ENCODE results near the gene ARHGEF17. TPM values are rescaled to one million over a fixed set of nuclear protein-coding genes. Genes with fewer than 3 reads are reported as not detected.

The ARHGEF17 gene
- polyA plus RNA-seq, 2 of the 4 experiments (the other 2 are of a cell fraction) = 7.0 to 16.2 TPM

DNA sequence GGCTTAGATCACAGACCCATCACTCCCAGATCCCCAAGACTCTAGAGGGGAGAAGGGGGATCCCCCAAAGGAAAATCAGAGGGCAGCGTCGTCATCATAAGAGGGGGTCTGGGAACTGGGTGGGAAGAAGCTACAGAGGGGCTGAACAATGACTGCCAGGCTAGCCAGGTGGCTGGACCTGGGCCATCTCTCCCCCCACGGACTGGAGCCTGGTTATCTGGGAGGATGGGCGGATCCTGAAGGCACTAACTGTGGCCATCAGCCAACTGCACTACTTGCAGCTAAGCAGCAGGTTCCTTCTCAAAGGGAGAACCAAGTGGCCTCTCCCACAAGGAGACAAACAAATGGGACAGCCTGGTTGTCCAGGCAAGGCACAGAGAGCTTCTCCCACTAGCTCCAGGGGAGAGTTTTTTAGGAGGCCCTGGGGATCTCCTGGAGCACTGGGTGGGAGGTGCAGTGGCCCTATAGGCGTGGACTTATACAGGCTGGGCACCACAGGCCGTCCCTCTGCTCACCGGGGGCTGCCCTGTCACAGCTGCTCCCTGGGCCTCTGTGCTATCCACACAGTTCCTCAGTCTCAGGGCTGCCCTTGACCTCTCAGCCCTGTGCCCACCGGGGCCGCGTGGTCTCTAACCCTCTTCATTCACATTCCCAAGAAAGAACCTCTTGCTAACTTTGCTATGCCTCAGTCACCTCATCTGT is 20.5 kb upstream of the ARHGEF17 start:
- CTCF ChIA-PET = interaction anchor here (0.5 to 25.1 kb wide), 17 partner anchors 8 to 562 kb away, joined by 3 to 527 read pairs (median 40); partner anchors contain the start of genes ARHGEF17 and P2RY6
- DNase-seq (ENCODE audit: low read depth in 1 of 2, low spot score in 1 of 2) (peak in 1 of 2 experiments; percentile 46), ATAC-seq (peak in 1 of 2 experiments; percentile 5; a peak in 1 of 6 replicates), FAIRE-seq (no peak)
- Histone ChIP-seq H3K27ac (peak overlapping the region; percentile 80 to 90; a peak in 4 of 6 replicates), H3K9me3 (no peaks in the 10 kb centered on the region), H3K4me2 (peak overlapping the region; percentile 18; the same call in 2 of the 3 replicates), H3K4me3 (no peak overlapping the region), H3K4me1 (peaks cover 36% of the 10 kb centered on the region)
- POLR2A ChIA-PET = no interaction called here
- TF ChIP-seq POLR2AphosphoS2 (conservative IDR thresholded peaks at IDR 0.05; ENCODE audit: low read length) (no peak), FOSL2 (IDR thresholded peaks at IDR 0.05) (no peak), FOSL2 (CRISPR knock-in tag; IDR thresholded peaks at IDR 0.05) (no peak)
- WGBS (ENCODE audit: missing lambda C conversion rate) = 72% methylated on average over 10 of the region's 10 CpGs

DNA sequence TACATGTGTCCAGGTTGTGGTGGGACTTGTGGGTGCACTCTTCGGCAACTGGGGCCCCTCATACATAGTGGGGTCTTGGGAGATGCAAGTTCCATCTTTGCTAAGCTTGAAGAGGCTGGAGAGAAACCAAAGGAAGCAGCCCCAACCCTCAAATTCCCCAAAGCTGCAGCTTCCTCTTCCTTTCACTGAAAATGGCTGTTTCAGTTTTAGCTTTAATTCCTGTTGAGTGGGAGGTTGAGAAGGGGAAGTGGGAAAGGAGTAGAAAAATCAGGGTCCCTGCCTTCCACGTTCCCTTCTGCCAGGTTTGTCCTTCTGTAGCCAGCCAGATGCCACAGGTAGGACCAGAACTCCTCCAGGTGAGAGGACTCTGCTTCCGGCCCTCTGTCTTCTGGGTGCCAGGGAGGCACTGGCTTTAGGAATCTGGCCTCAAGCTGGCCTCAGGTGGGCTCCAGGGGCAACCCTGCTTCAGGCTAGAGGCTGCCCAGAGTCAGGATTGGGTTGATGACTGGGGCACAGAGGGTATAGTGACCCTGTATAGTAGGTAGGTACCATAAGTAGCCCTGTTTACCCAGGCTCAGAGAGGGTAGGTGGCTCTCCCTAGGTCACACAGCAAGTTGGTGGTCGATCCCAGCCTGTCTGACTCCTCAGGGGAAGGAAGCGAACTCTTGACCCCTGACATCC is 19.7 kb upstream of the ARHGEF17 start:
- no peak for FAIRE-seq
- CTCF ChIA-PET = interaction anchor here (0.9 to 25.1 kb wide), 31 partner anchors 9 to 563 kb away, joined by 3 to 527 read pairs (median 8); partner anchors contain the start of genes ARHGEF17, P2RY2 and P2RY6
- Histone ChIP-seq H3K4me2 (peak overlapping the region; percentile 82), H3K4me3 (no peak overlapping the region), H3K27ac (peak overlapping the region; percentile 80 to 90), H3K9me3 (no peaks in the 10 kb centered on the region), H3K4me1 (peaks cover 36% of the 10 kb centered on the region)
- POLR2A ChIA-PET = interaction anchor here (0.9 kb wide), 1 partner anchor 47 kb away, joined by 3 read pairs; no protein-coding TSS in a partner anchor
- TF ChIP-seq, protein P1, sequence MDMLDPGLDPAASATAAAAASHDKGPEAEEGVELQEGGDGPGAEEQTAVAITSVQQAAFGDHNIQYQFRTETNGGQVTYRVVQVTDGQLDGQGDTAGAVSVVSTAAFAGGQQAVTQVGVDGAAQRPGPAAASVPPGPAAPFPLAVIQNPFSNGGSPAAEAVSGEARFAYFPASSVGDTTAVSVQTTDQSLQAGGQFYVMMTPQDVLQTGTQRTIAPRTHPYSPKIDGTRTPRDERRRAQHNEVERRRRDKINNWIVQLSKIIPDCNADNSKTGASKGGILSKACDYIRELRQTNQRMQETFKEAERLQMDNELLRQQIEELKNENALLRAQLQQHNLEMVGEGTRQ (IDR thresholded peaks at IDR 0.05) = no peak
- TF ChIP-seq ZNF302 (CRISPR knock-in tag; IDR thresholded peaks at IDR 0.05) (no peak), RFX5 (IDR thresholded peaks at IDR 0.05) (no peak), ZFP36 (IDR thresholded peaks at IDR 0.05; ENCODE audit: borderline replicate concordance, partially characterized antibody) (peak; percentile 97), JUNB (IDR thresholded peaks at IDR 0.05) (no peak)
- WGBS (ENCODE audit: missing lambda C conversion rate) = 51% methylated on average over 4 of the region's 5 CpGs
- no peak for DNase-seq (ENCODE audit: low read depth in 1 of 2, low spot score in 1 of 2)
- peak; percentile 1 to 39; a peak in 2 of 6 replicates for ATAC-seq

DNA sequence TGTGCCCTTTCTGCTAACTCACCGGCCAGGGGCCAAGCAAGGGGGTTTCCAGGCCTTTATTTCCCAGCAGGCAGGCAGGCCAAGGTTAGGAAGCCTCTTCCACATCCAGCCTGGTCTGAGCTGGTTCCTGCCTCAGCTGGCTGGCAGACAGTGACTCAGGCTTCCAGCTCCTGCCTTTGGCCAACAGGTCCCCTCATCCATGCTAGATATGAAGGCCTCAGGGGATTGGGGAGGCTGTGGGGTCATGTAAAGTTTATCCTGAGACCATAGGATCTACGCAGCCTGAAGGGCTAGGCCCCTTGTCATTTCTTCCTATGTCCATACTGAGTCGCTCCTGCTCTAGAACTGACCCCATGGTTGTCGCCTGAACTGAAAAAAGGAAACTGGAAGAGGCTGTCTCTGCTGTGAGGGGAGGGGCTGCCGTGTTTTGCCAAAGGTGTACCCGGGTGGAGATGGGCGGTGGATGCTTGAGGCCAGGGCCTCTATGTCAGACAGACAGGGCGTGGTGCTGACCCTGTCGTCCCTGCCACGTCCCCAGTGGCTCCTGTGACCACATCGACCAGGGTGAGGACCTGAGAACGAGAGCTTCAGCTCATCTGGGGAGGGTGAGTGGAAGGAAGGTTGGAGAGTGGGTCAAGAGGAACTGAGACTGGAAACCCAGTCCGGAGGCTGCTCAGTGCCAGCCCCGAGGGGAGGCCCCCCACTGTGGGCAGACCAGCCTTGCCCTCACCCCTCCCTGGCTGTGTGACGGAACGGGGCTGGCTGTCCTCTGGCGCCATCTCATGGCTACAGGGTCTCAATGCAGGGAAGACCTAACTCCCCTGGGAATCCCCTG is 19.0 kb upstream of the ARHGEF17 start:
- H3K4me3 ChIP-seq = peak overlapping the region; percentile 20; the same call in 1 of the 3 replicates
- peak; percentile 72 to 84 for ATAC-seq
- WGBS (ENCODE audit: missing lambda C conversion rate) = 6% methylated on average over 17 of the region's 17 CpGs
- peak; percentile 47; the same call in 1 of the 2 replicates for TF ChIP-seq GATA3 (IDR thresholded peaks at IDR 0.05; ENCODE audit: borderline replicate concordance)
- TF ChIP-seq RAD21 (conservative IDR thresholded peaks at IDR 0.05 in 1 of 2, IDR thresholded peaks at IDR 0.05 in 1 of 2) = peak; percentile 98
- TF ChIP-seq RNF2 (IDR thresholded peaks at IDR 0.05; ENCODE audit: borderline replicate concordance, low read depth) = no peak
- TF ChIP-seq CHD4 (IDR thresholded peaks at IDR 0.05; ENCODE audit: borderline replicate concordance) = no peak
- TF ChIP-seq, protein P2, sequence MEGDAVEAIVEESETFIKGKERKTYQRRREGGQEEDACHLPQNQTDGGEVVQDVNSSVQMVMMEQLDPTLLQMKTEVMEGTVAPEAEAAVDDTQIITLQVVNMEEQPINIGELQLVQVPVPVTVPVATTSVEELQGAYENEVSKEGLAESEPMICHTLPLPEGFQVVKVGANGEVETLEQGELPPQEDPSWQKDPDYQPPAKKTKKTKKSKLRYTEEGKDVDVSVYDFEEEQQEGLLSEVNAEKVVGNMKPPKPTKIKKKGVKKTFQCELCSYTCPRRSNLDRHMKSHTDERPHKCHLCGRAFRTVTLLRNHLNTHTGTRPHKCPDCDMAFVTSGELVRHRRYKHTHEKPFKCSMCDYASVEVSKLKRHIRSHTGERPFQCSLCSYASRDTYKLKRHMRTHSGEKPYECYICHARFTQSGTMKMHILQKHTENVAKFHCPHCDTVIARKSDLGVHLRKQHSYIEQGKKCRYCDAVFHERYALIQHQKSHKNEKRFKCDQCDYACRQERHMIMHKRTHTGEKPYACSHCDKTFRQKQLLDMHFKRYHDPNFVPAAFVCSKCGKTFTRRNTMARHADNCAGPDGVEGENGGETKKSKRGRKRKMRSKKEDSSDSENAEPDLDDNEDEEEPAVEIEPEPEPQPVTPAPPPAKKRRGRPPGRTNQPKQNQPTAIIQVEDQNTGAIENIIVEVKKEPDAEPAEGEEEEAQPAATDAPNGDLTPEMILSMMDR (IDR thresholded peaks at IDR 0.05) = peak; percentile 96
- TF ChIP-seq RARB (CRISPR knock-in tag; IDR thresholded peaks at IDR 0.05) = peak; percentile 43; the same call in 1 of the 2 replicates
- no peak for TF ChIP-seq FOSL2 (IDR thresholded peaks at IDR 0.05)
- peak; percentile 60 for TF ChIP-seq FOSL2 (CRISPR knock-in tag; IDR thresholded peaks at IDR 0.05)
- peak; percentile 88 for TF ChIP-seq SMC3 (IDR thresholded peaks at IDR 0.05)
- 0 out of 2 replicates have a peak, but pooled peaks have one; percentile 12 for TF ChIP-seq MAZ (IDR thresholded peaks at IDR 0.05; ENCODE audit: borderline replicate concordance, low read depth, low read length)
- no peak for TF ChIP-seq RCOR1 (IDR thresholded peaks at IDR 0.05; ENCODE audit: low read depth, low read length)
- 0 out of 2 replicates have a peak, but pooled peaks have one; percentile 34 for TF ChIP-seq HOXB5 (CRISPR knock-in tag; IDR thresholded peaks at IDR 0.05)
- TF ChIP-seq NFE2L2 (conservative IDR thresholded peaks at IDR 0.05; ENCODE audit: low read length) = no peak
- TF ChIP-seq, protein P3, sequence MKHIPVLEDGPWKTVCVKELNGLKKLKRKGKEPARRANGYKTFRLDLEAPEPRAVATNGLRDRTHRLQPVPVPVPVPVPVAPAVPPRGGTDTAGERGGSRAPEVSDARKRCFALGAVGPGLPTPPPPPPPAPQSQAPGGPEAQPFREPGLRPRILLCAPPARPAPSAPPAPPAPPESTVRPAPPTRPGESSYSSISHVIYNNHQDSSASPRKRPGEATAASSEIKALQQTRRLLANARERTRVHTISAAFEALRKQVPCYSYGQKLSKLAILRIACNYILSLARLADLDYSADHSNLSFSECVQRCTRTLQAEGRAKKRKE (CRISPR knock-in tag; IDR thresholded peaks at IDR 0.05; ENCODE audit: low read depth) = 0 out of 2 replicates have a peak, but pooled peaks have one; percentile 31
- TF ChIP-seq MAFK (IDR thresholded peaks at IDR 0.05; ENCODE audit: partially characterized antibody) = peak; percentile 58
- peaks cover 36% of the 10 kb centered on the region for H3K4me1 ChIP-seq
- peak overlapping the region; percentile 80 to 90 for H3K27ac ChIP-seq
- FAIRE-seq = no peak
- ChIA-PET CTCF (interaction anchor here (0.6 to 25.1 kb wide), 55 partner anchors 9 to 1105 kb away, joined by 3 to 527 read pairs (median 4); partner anchors contain the start of genes ARHGEF17, P2RY2, P2RY6 and STARD10), POLR2A (interaction anchor here (0.9 kb wide), 1 partner anchor 48 kb away, joined by 3 read pairs; no protein-coding TSS in a partner anchor)
- DNase-seq (ENCODE audit: low read depth in 1 of 2, low spot score in 1 of 2) = peak; percentile 86 to 91
- peak overlapping the region; percentile 82 for H3K4me2 ChIP-seq
- H3K9me3 ChIP-seq = no peaks in the 10 kb centered on the region

Measured in A549 (cell line).